Measurements from ENCODE around the gene ZNF699. TPM values are rescaled to one million over a fixed set of nuclear protein-coding genes. Genes with fewer than 3 reads are reported as not detected.

The ZNF699 gene
- total RNA-seq, 3 donors from 2014 or later: 2.7 to 6.2 (median 4.4) TPM

DNA sequence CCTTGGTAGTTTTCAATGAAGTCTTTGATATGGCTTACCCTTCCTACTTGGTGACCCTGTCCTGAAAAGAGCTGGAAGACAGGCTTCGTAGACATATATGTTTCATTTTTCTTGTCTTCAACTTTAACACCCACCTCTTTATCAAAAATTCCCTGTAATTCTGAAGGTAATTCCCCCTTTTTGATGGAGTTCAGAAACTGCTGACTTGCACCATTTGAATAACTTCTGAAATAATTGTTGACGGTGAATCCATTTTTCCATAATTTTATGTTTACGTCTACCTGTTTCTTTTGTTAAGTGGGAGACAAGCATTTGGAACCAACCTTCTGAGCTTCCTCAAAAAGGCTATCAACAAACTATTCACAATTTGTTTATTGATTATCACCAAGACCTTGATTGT lies 38.6 kb upstream of the ZNF699 start:
- no peaks in the 10 kb centered on the region for H3K4me1 ChIP-seq (ENCODE audit: low read depth)
- H3K4me3 ChIP-seq: no peak overlapping the region
- TF ChIP-seq, protein P1, sequence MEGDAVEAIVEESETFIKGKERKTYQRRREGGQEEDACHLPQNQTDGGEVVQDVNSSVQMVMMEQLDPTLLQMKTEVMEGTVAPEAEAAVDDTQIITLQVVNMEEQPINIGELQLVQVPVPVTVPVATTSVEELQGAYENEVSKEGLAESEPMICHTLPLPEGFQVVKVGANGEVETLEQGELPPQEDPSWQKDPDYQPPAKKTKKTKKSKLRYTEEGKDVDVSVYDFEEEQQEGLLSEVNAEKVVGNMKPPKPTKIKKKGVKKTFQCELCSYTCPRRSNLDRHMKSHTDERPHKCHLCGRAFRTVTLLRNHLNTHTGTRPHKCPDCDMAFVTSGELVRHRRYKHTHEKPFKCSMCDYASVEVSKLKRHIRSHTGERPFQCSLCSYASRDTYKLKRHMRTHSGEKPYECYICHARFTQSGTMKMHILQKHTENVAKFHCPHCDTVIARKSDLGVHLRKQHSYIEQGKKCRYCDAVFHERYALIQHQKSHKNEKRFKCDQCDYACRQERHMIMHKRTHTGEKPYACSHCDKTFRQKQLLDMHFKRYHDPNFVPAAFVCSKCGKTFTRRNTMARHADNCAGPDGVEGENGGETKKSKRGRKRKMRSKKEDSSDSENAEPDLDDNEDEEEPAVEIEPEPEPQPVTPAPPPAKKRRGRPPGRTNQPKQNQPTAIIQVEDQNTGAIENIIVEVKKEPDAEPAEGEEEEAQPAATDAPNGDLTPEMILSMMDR (IDR thresholded peaks at IDR 0.05): no peak
- H3K36me3 ChIP-seq (ENCODE audit: low read depth): no peaks in the 10 kb centered on the region
- no peak for ATAC-seq
- DNase-seq: no peak
- intact Hi-C loops (cut with DNase I, micrococcal nuclease): no loop called here
- peaks cover 100% of the 10 kb centered on the region for H3K9me3 ChIP-seq

GRCh38 chr19:9345005-9345404 lies 35.4 kb upstream of the ZNF699 start:
- intact Hi-C loops (cut with DNase I, micrococcal nuclease): no loop called here
- Histone ChIP-seq H3K4me1 (ENCODE audit: low read depth) (no peaks in the 10 kb centered on the region), H3K36me3 (ENCODE audit: low read depth) (no peaks in the 10 kb centered on the region), H3K9me3 (peaks cover 100% of the 10 kb centered on the region), H3K4me3 (no peak overlapping the region)
- TF ChIP-seq, protein P1 (IDR thresholded peaks at IDR 0.05): no peak
- ATAC-seq: no peak
- no peak for DNase-seq

GRCh38 chr19:9342610-9343304 lies 33.1 kb upstream of the ZNF699 start:
- Histone ChIP-seq H3K36me3 (ENCODE audit: low read depth) (no peaks in the 10 kb centered on the region), H3K4me3 (no peak overlapping the region), H3K9me3 (peaks cover 100% of the 10 kb centered on the region), H3K4me1 (ENCODE audit: low read depth) (no peaks in the 10 kb centered on the region)
- TF ChIP-seq, protein P1 (IDR thresholded peaks at IDR 0.05): no peak
- intact Hi-C loops (cut with DNase I, micrococcal nuclease): no loop called here
- ATAC-seq (no peak), DNase-seq (no peak)

- no peaks in the 10 kb centered on the region for H3K36me3 ChIP-seq (ENCODE audit: low read depth)
- intact Hi-C loops (cut with DNase I, micrococcal nuclease): no loop called here
- TF ChIP-seq, protein P1 (IDR thresholded peaks at IDR 0.05): no peak
- DNase-seq (no peak), ATAC-seq (no peak)
- no peaks in the 10 kb centered on the region for H3K4me1 ChIP-seq (ENCODE audit: low read depth)
- no peak overlapping the region for H3K4me3 ChIP-seq
- H3K9me3 ChIP-seq: peaks cover 99% of the 10 kb centered on the region
Observed at GRCh38 chr19:9329999-9330398, 20.4 kb upstream of the ZNF699 start.

DNA sequence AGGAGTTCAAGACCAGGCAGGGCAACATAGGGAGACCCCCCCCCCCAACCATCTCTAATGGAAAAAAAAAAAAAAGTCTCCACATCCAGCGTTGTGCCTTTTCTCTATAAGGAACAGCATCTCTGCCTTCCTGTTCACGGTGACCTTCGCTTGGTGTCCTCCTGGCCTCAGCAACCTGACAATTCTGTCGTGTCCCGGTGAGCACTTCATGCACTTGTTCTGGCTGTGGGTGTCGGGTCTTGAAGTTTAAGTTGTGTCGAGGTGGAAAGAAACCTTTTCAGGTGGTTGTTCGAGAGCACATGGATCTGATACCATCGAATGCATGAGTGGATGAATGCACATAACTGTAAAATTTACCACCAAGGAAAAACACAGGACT lies 14.9 kb upstream of the ZNF699 start:
- H3K9me3 ChIP-seq: peaks cover 57% of the 10 kb centered on the region
- no peak for DNase-seq
- peak overlapping the region; percentile 63 for H3K4me3 ChIP-seq
- ATAC-seq: no peak
- H3K36me3 ChIP-seq (ENCODE audit: low read depth): no peaks in the 10 kb centered on the region
- H3K4me1 ChIP-seq (ENCODE audit: low read depth): no peaks in the 10 kb centered on the region
- TF ChIP-seq, protein P1 (IDR thresholded peaks at IDR 0.05): no peak
- intact Hi-C loops (cut with DNase I, micrococcal nuclease): no loop called here

Measured in mucosa of descending colon (tissue), 3 donors.